GM18909 (cell line): ENCODE measurements around the gene TLR10.
"Not testable (repeated sequence)": the region's sequence is repeated elsewhere in the genome, so short reads cannot be mapped to it uniquely, and the experiment has no call there.

Experiments used
- ATAC-seq: cut with Tn5 transposase; IDR thresholded peaks from one replicate; pipeline ENCODE4 v1.9.1; 2021; ENCODE audit warnings: mild to moderate bottlenecking; ENCODE audit not compliant: unreplicated experiment, poor library complexity

Gene TLR10

GRCh38 chr4:38782452-38783108 lies at the start of gene TLR10:
TSS of gene TLR10 (minus strand) at chr4:38782990. CDS start at chr4:38775590, 7,400 bp downstream.
- peak; percentile 69 for ATAC-seq

GRCh38 chr4:38832206-38832605 lies 49.4 kb upstream of the TLR10 start:
- no peak for ATAC-seq

- ATAC-seq: no peak
Measured at GRCh38 chr4:38831653-38832052, 48.9 kb upstream of the TLR10 start.

- no peak for ATAC-seq
Measured at GRCh38 chr4:38829237-38829636, 46.4 kb upstream of the TLR10 start.

GRCh38 chr4:38823766-38824165 lies 41.0 kb upstream of the TLR10 start:
- no peak for ATAC-seq

- ATAC-seq: no peak
Measured at GRCh38 chr4:38822748-38823303, 40.0 kb upstream of the TLR10 start.

GRCh38 chr4:38821739-38822138 lies 38.9 kb upstream of the TLR10 start:
- no peak for ATAC-seq

- peak; percentile 52 for ATAC-seq
Measured at GRCh38 chr4:38820329-38821061, 37.7 kb upstream of the TLR10 start.

- ATAC-seq: no peak
Measured at GRCh38 chr4:38819569-38819968, 36.8 kb upstream of the TLR10 start.

GRCh38 chr4:38818441-38818976 lies 35.7 kb upstream of the TLR10 start:
- peak; percentile 55 for ATAC-seq

GRCh38 chr4:38815885-38816782 lies 33.3 kb upstream of the TLR10 start:
- peak; percentile 37 for ATAC-seq

- ATAC-seq: no peak
Measured at GRCh38 chr4:38814386-38814785, 31.6 kb upstream of the TLR10 start.

- ATAC-seq: no peak
Measured at GRCh38 chr4:38811297-38811696, 28.5 kb upstream of the TLR10 start.

- not testable (repeated sequence) for ATAC-seq
Measured at GRCh38 chr4:38807462-38807861, 24.7 kb upstream of the TLR10 start.

GRCh38 chr4:38806251-38806650 lies 23.5 kb upstream of the TLR10 start:
- ATAC-seq: not testable (repeated sequence)

- peak; percentile 80 for ATAC-seq
Measured at GRCh38 chr4:38805530-38806145, 22.8 kb upstream of the TLR10 start.

GRCh38 chr4:38804654-38805295 lies 22.0 kb upstream of the TLR10 start, which contains the start of gene TLR1:
TSS of gene TLR1 (minus strand) at chr4:38804791. CDS start at chr4:38798831, 5,960 bp downstream.
- peak; percentile 29 for ATAC-seq

GRCh38 chr4:38803833-38804653 lies 21.3 kb upstream of the TLR10 start:
- peak; percentile 68 for ATAC-seq
